ENCODE data around the gene UQCC5.

The UQCC5 gene

GRCh38 chr3:52490939-52491526 is 45.4 kb upstream of the UQCC5 start:
- no peaks in the 10 kb centered on the region for H3K79me2 ChIP-seq (ENCODE audit: insufficient read depth, low read length)
- no peak overlapping the region for H2AFZ ChIP-seq (ENCODE audit: low read depth, low read length)
- no peaks in the 10 kb centered on the region for H3K9me3 ChIP-seq (ENCODE audit: insufficient read depth, low read length, severe bottlenecking)
- H3K4me1 ChIP-seq (ENCODE audit: insufficient read depth, low read length), result no peaks in the 10 kb centered on the region
- no peak for ATAC-seq (ENCODE audit: insufficient read depth, low read depth)
- no peaks in the 10 kb centered on the region for H3K27me3 ChIP-seq (ENCODE audit: insufficient read depth, low read length, poor library complexity)
- H3K9ac ChIP-seq (ENCODE audit: low read depth, low read length), result no peak overlapping the region
- no peak overlapping the region for H3K27ac ChIP-seq (ENCODE audit: low read length)
- H3K36me3 ChIP-seq (ENCODE audit: insufficient read depth, low read length), result peaks cover 74% of the 10 kb centered on the region
- DNase-seq, result no peak
- TF ChIP-seq EZH2 (IDR thresholded peaks at IDR 0.05; ENCODE audit: borderline replicate concordance, low read depth, low read length, severe bottlenecking) (no peak), CTCF (IDR thresholded peaks at IDR 0.05; ENCODE audit: borderline replicate concordance, extremely low read depth, low read length, poor library complexity, severe bottlenecking) (no peak)
- H3K4me2 ChIP-seq (ENCODE audit: insufficient read depth, low read length), result no peak overlapping the region
- H3K4me3 ChIP-seq (ENCODE audit: low read depth in 1 of 2, low read length in 2 of 2), result no peak overlapping the region
- H4K20me1 ChIP-seq (ENCODE audit: insufficient read depth, low read length), result peaks cover 15% of the 10 kb centered on the region

GRCh38 chr3:52492059-52492458 is 44.3 kb upstream of the UQCC5 start:
- H3K4me3 ChIP-seq (ENCODE audit: low read depth in 1 of 2, low read length in 2 of 2), result no peak overlapping the region
- no peak overlapping the region for H3K9ac ChIP-seq (ENCODE audit: low read depth, low read length)
- TF ChIP-seq CTCF (IDR thresholded peaks at IDR 0.05; ENCODE audit: borderline replicate concordance, extremely low read depth, low read length, poor library complexity, severe bottlenecking), result no peak
- TF ChIP-seq EZH2 (IDR thresholded peaks at IDR 0.05; ENCODE audit: borderline replicate concordance, low read depth, low read length, severe bottlenecking), result no peak
- peaks cover 63% of the 10 kb centered on the region for H3K36me3 ChIP-seq (ENCODE audit: insufficient read depth, low read length)
- ATAC-seq (ENCODE audit: insufficient read depth, low read depth) (no peak), DNase-seq (no peak)
- no peaks in the 10 kb centered on the region for H3K79me2 ChIP-seq (ENCODE audit: insufficient read depth, low read length)
- H3K9me3 ChIP-seq (ENCODE audit: insufficient read depth, low read length, severe bottlenecking), result no peaks in the 10 kb centered on the region
- no peak overlapping the region for H2AFZ ChIP-seq (ENCODE audit: low read depth, low read length)
- H3K27me3 ChIP-seq (ENCODE audit: insufficient read depth, low read length, poor library complexity), result no peaks in the 10 kb centered on the region
- H4K20me1 ChIP-seq (ENCODE audit: insufficient read depth, low read length), result peaks cover 15% of the 10 kb centered on the region
- H3K4me1 ChIP-seq (ENCODE audit: insufficient read depth, low read length), result no peaks in the 10 kb centered on the region
- H3K4me2 ChIP-seq (ENCODE audit: insufficient read depth, low read length), result no peak overlapping the region
- no peak overlapping the region for H3K27ac ChIP-seq (ENCODE audit: low read length)

DNA sequence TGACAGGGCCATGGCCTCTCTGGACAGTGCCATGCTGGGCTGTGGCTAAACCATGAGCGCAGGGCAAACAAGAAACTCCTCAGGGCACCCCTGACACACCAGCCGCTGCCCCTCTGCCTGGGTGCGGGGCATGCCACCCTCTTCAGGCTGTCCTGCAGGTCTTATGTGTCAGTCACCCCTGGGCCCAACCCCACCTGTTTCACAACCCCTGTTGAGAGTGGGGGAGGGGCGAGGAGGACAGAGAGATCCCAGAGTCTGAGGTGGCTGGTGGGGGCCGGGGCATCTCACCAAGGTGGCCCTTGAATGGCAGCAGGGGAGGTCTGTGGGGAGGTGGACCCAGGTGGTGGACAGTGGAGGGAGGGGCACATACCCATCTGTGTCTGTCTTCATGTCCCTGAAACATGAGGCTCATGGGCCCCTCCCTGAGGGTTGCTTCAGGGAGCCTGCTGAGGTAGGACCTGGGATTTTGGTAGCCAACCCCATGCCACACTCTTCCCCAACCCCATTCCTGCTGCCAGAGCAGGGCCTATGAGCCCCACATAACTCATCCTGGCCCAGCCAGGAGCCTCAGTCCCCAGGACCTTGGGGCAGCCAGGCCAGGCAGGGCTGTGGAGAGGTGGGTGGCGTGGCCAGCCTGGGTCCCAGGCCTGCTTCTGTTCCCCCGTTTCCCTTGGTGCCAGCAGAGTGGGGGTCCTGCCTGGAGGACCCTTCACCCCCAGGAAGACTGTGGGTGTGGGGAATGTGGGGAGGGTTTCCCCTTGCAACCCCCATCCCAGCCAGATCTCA is 43.0 kb upstream of the UQCC5 start:
- no peaks in the 10 kb centered on the region for H3K79me2 ChIP-seq (ENCODE audit: insufficient read depth, low read length)
- no peak overlapping the region for H3K27ac ChIP-seq (ENCODE audit: low read length)
- ATAC-seq (ENCODE audit: insufficient read depth, low read depth), result no peak
- DNase-seq, result no peak
- no peak overlapping the region for H2AFZ ChIP-seq (ENCODE audit: low read depth, low read length)
- H3K4me3 ChIP-seq (ENCODE audit: low read depth in 1 of 2, low read length in 2 of 2), result no peak overlapping the region
- H3K27me3 ChIP-seq (ENCODE audit: insufficient read depth, low read length, poor library complexity), result no peaks in the 10 kb centered on the region
- H3K9me3 ChIP-seq (ENCODE audit: insufficient read depth, low read length, severe bottlenecking), result no peaks in the 10 kb centered on the region
- H3K36me3 ChIP-seq (ENCODE audit: insufficient read depth, low read length), result peaks cover 51% of the 10 kb centered on the region
- peaks cover 15% of the 10 kb centered on the region for H4K20me1 ChIP-seq (ENCODE audit: insufficient read depth, low read length)
- no peak overlapping the region for H3K4me2 ChIP-seq (ENCODE audit: insufficient read depth, low read length)
- no peak for TF ChIP-seq CTCF (IDR thresholded peaks at IDR 0.05; ENCODE audit: borderline replicate concordance, extremely low read depth, low read length, poor library complexity, severe bottlenecking)
- no peak for TF ChIP-seq EZH2 (IDR thresholded peaks at IDR 0.05; ENCODE audit: borderline replicate concordance, low read depth, low read length, severe bottlenecking)
- no peak overlapping the region for H3K9ac ChIP-seq (ENCODE audit: low read depth, low read length)
- no peaks in the 10 kb centered on the region for H3K4me1 ChIP-seq (ENCODE audit: insufficient read depth, low read length)
